Effector CD8-positive, alpha-beta T cell (primary cell): Measurements from ENCODE around the gene SLC6A7.

ENCODE experiments used
- DNase-seq: peaks from one replicate; lab custom pipeline; 2025; lab: John Stamatoyannopoulos, UW

SLC6A7 gene

GRCh38 chr5:150155258-150156026 lies 34.4 kb upstream of the SLC6A7 start, which contains the start of gene PDGFRB:
Gene PDGFRB (minus strand): TSS chr5:150155845. CDS start chr5:150137047, 18,798 bp downstream.
- DNase-seq, result peak; percentile 51

- no peak for DNase-seq
Observed at GRCh38 chr5:150156027-150156368, 33.9 kb upstream of the SLC6A7 start.

GRCh38 chr5:150156540-150156939 lies 33.3 kb upstream of the SLC6A7 start:
- DNase-seq, result no peak

GRCh38 chr5:150157168-150157567 lies 32.7 kb upstream of the SLC6A7 start:
- DNase-seq, result no peak

- no peak for DNase-seq
Observed at GRCh38 chr5:150158170-150158949, 31.5 kb upstream of the SLC6A7 start.

- DNase-seq, result no peak
Observed at GRCh38 chr5:150159031-150159430, 30.8 kb upstream of the SLC6A7 start.

GRCh38 chr5:150159741-150160179 lies 30.1 kb upstream of the SLC6A7 start:
- DNase-seq, result no peak

- no peak for DNase-seq
Observed at GRCh38 chr5:150160448-150161081, 29.3 kb upstream of the SLC6A7 start.

GRCh38 chr5:150161242-150162141 lies 28.4 kb upstream of the SLC6A7 start:
- DNase-seq, result peak; percentile 51

- DNase-seq, result no peak
Observed at GRCh38 chr5:150162142-150162513, 27.7 kb upstream of the SLC6A7 start.

- no peak for DNase-seq
Observed at GRCh38 chr5:150163035-150163434, 26.8 kb upstream of the SLC6A7 start.

- DNase-seq, result no peak
Observed at GRCh38 chr5:150163547-150164059, 26.3 kb upstream of the SLC6A7 start.

- no peak for DNase-seq
Observed at GRCh38 chr5:150164211-150164980, 25.5 kb upstream of the SLC6A7 start.

GRCh38 chr5:150166037-150166649 lies 23.7 kb upstream of the SLC6A7 start:
- no peak for DNase-seq

- no peak for DNase-seq
Observed at GRCh38 chr5:150166650-150167511, 23.0 kb upstream of the SLC6A7 start, which contains the start of gene CDX1. Gene CDX1 (plus strand): TSS chr5:150166778. CDS start chr5:150166877, 99 bp downstream.

GRCh38 chr5:150167512-150167850 lies 22.4 kb upstream of the SLC6A7 start:
- no peak for DNase-seq

- no peak for DNase-seq
Observed at GRCh38 chr5:150167908-150168307, 22.0 kb upstream of the SLC6A7 start.

- DNase-seq, result no peak
Observed at GRCh38 chr5:150168864-150169263, 21.0 kb upstream of the SLC6A7 start.

GRCh38 chr5:150172145-150172544 lies 17.7 kb upstream of the SLC6A7 start:
- no peak for DNase-seq
